GM12801 (cell line): ENCODE results near the gene C16orf78.

Experiments used
- CTCF ChIP-seq: IDR thresholded peaks from one replicate; pipeline ENCODE4 v1.5.1; 2011; ENCODE audit warnings: control low read depth; ENCODE audit not compliant: insufficient read length; ENCODE audit errors: extremely low read depth

The C16orf78 gene

GRCh38 chr16:49443576-49443975 is 70.0 kb downstream of the C16orf78 start:
- no peak for TF ChIP-seq CTCF

- no peak for TF ChIP-seq CTCF
These were observed 73.2 kb downstream of the C16orf78 start for GRCh38 chr16:49446805-49447204.
